Activated CD8-positive, alpha-beta memory T cell treated with anti-CD3 and anti-CD28 coated beads for 36 hours (primary cell): ENCODE results near the gene GCNT4. TPM values are rescaled to one million over a fixed set of nuclear protein-coding genes. Genes with fewer than 3 reads are reported as not detected.

Source experiments
- CTCF ChIA-PET: fragments of 350-600 bp; sonication (Branson Sonifier 250); formaldehyde crosslinking; loops from one replicate; lab custom pipeline; 2021; ENCODE audit warnings: antibody characterized with exemption; lab: Charles Lee
- POLR2A ChIA-PET: fragments of 350-600 bp; sonication (Branson Sonifier 250); formaldehyde crosslinking; loops from one replicate; lab custom pipeline; 2021; ENCODE audit warnings: antibody characterized with exemption; lab: Charles Lee
- total RNA-seq, 2 experiments: library from RNA; stranded (reverse); gene quantifications; one replicate each; pipeline ENCODE4 v1.2.3, GENCODE V29; 2021

GCNT4 gene
- total RNA-seq, 2 experiments from 2014 or later, result 0.59 to 0.67 TPM

DNA sequence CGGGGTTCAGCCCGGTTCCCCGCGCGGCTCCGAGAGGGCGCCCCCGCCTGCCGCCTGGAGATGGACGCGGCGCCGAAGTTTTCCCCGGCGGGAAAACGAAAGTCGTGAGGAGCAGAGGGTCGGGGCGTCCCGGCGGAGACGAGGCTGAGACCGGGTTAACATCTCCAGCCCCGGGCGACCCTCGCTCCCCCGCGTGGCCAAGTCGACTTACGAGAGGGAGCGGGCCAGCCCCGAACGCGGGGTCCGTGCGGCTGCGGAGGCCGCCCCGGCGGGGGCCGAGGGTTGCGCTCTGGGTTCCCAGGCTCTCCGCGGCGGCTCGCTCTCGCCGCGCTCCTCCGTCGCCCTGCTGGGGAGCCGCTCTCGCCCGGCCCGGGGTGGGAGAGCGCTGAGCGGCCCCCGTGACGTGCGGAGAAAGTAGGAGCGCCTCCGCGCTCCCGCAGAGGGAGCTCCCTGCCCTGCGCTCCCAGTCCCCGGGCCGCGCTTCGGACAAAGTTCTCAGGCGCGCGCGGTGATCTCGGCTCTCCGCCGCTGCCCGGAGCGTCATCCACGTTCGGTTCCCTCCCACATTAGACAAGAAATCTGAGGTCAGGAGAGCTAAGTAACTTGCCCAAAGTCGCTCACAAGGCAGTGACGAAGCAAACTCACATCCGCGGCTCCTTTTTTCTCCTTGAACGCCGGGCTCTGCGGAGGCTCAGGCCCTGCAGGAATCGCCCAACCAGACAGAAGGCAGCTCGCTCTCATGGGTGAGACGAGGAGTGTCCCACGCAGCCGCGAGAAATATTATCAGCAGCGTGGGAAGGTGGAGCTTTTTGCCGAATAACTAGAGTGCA, 1.2 kb upstream of the GCNT4 start:
- POLR2A ChIA-PET, result interaction anchor here (1.1 kb wide), 1 partner anchor 183 kb away, joined by 4 read pairs; the partner anchor contains the start of gene ANKRD31
- CTCF ChIA-PET, result interaction anchor here (0.7 to 2.7 kb wide), 3 partner anchors 129 to 283 kb away, joined by 3 to 10 read pairs (median 5); partner anchors contain the start of genes ANKRD31 and HMGCR

GRCh38 chr5:75053054-75053303, 621 bp upstream of the GCNT4 start:
- ChIA-PET CTCF (interaction anchor here (0.9 to 2.7 kb wide), 4 partner anchors 18 to 286 kb away, joined by 3 to 10 read pairs (median 4); partner anchors contain the start of genes ANKRD31, GFM2, HMGCR and NSA2), POLR2A (no interaction called here)

GRCh38 chr5:75051217-75051751, 1.1 kb downstream of the GCNT4 start:
- POLR2A ChIA-PET, result no interaction called here
- CTCF ChIA-PET, result interaction anchor here (0.8 to 2.0 kb wide), 3 partner anchors 11 to 185 kb away, joined by 3 to 6 read pairs (median 6); no protein-coding TSS in a partner anchor

- ChIA-PET CTCF (interaction anchor here (0.6 to 2.0 kb wide), 9 partner anchors 9 to 946 kb away, joined by 3 to 8 read pairs (median 5); no protein-coding TSS in a partner anchor), POLR2A (interaction anchor here (1.2 kb wide), 1 partner anchor 186 kb away, joined by 3 read pairs; the partner anchor contains the start of gene ANKRD31)
Measured at GRCh38 chr5:75050415-75050814, 1.9 kb downstream of the GCNT4 start.

DNA sequence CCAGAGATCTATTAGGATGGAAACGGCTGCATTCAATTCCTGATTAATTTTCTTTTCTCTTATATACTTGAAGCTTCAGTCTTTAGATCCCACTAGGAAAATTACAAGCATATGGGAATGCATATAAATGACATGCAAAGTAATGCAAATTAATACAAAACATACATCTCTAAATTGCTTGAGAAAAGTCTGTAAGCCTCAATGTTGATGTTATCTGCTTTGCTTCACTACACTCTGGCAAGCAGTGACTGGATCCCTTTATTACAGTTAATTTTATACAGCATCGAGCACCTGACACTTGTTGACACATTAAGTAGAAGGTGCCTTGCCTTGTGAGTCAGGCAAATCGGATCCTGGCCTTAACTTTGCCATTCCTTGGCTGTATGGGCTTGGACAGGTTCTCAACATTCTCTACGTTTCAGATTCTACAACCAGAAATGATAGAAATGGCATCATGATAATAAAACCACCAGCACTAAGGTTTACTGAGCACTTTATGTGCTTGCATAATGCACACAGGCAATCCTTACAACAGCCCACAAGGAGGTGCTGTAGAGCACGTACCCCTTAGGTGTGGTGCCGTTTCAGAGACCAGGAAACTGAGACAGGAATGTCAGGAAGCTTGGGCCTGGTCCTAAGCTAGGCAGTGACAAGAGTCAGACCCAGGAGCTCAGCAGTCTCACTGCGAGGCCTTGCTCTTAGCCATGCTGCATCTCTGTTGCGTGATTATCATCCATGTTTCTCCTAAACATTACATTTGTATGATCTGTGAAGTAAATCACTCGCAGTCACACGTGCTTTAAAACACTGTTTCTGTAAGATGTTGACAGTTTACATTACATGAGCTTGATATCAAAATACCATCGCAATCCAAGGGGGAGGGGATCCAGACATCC, 2.7 kb downstream of the GCNT4 start:
- ChIA-PET POLR2A (interaction anchor here (1.2 kb wide), 1 partner anchor 187 kb away, joined by 3 read pairs; the partner anchor contains the start of gene ANKRD31), CTCF (interaction anchor here (0.6 to 2.0 kb wide), 11 partner anchors 8 to 946 kb away, joined by 3 to 8 read pairs (median 5); no protein-coding TSS in a partner anchor)

GRCh38 chr5:75048457-75048953, 3.9 kb downstream of the GCNT4 start:
- POLR2A ChIA-PET, result no interaction called here
- CTCF ChIA-PET, result interaction anchor here (0.6 to 1.4 kb wide), 4 partner anchors 10 to 206 kb away, joined by 3 to 9 read pairs (median 5); no protein-coding TSS in a partner anchor

DNA sequence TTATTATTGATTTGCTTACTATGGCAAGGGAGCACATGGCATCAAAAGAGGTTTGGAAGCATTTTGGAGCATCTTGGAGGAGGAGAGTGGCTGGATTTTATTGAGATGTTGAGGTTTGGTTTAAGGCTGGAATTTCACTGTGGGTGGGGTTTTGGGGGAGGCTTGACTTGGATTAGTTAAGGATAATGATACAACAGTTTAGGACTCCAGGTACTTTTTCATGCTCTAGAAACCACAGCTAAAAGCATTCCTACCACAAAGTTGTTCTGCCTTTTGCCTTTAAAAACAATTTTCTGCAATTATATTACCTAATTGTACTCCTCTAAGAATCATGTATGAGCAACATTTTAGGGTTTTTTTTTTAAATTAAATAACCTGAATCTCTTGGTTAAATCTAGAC, 5.0 kb downstream of the GCNT4 start:
- POLR2A ChIA-PET, result interaction anchor here (0.6 kb wide), 1 partner anchor 25 kb away, joined by 3 read pairs; no protein-coding TSS in a partner anchor
- CTCF ChIA-PET, result interaction anchor here (1.4 kb wide), 1 partner anchor 113 kb away, joined by 3 read pairs; no protein-coding TSS in a partner anchor

GRCh38 chr5:75046366-75047142, 5.8 kb downstream of the GCNT4 start:
- ChIA-PET CTCF (interaction anchor here (1.0 kb wide), 1 partner anchor 124 kb away, joined by 3 read pairs; no protein-coding TSS in a partner anchor), POLR2A (no interaction called here)

DNA sequence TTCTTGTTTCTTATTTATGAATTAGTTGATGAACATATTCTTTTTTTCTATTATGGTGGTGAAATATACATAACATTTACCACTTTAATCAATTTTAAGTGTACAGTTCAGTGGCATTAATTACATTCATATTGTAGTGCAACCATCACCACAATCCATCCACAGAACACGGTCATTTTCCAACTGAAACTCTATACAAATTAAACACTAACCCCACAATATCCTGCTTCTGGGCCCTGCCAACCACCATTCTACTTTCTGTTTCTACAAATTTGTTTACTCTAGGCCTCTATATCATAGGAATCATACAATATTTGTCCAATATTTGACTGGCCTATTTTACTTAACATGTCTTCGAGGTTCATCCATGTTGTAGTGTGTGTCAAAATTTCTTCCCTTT, 7.3 kb downstream of the GCNT4 start:
- POLR2A ChIA-PET, result no interaction called here
- CTCF ChIA-PET, result no interaction called here

GRCh38 chr5:75044406-75044805, 8.0 kb downstream of the GCNT4 start:
- CTCF ChIA-PET, result no interaction called here

GRCh38 chr5:75043633-75044264, 8.6 kb downstream of the GCNT4 start:
- ChIA-PET CTCF (no interaction called here), POLR2A (no interaction called here)

More at GRCh38 chr5:75044406-75044805, 8.0 kb downstream of the GCNT4 start:
- POLR2A ChIA-PET, result no interaction called here

DNA sequence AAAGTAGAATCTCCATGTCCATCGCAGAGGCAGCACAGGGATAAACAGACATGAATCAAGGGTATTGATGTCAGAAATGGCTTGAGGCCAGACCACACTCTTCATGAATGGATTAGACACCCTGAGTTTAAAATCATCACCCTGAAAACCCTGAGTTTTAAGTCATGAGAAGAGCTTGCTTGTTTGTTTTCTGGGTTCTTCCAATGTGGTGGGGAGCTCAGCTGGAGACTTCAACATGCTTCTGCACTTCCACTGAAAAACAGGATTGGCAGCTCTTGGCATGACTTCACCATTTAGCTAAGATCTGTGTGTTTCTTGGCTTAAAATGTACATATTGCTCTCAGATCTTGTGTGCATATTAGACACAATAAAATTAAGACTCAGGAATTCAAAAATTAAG, 9.8 kb downstream of the GCNT4 start:
- ChIA-PET POLR2A (no interaction called here), CTCF (no interaction called here)

- CTCF ChIA-PET, result interaction anchor here (1.1 to 1.8 kb wide), 2 partner anchors 9 kb away, joined by 4 to 6 read pairs; no protein-coding TSS in a partner anchor
- POLR2A ChIA-PET, result no interaction called here
Measured at GRCh38 chr5:75040973-75041372, 11.4 kb downstream of the GCNT4 start.

DNA sequence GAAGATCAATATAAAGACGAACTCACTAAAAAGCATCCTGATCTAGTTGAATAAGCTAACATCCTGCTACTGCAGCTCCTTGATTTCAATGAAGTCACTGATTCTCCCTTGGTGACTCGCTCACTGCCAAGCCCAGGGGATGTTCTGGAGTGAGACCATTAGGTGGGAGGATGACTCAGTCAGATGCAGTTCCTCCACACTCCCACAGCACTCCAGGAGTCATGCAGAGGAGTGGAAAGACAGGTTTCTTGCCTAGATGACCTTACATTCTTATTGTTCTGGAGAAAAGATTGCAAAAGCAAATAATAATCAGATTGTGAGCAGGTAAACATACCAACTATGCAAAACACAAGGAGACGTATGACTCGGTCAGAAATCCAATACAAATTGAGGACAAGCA, 15.3 kb downstream of the GCNT4 start:
- ChIA-PET POLR2A (no interaction called here), CTCF (interaction anchor here (1.0 to 1.4 kb wide), 3 partner anchors 13 to 18 kb away, joined by 3 to 8 read pairs (median 3); no protein-coding TSS in a partner anchor)

DNA sequence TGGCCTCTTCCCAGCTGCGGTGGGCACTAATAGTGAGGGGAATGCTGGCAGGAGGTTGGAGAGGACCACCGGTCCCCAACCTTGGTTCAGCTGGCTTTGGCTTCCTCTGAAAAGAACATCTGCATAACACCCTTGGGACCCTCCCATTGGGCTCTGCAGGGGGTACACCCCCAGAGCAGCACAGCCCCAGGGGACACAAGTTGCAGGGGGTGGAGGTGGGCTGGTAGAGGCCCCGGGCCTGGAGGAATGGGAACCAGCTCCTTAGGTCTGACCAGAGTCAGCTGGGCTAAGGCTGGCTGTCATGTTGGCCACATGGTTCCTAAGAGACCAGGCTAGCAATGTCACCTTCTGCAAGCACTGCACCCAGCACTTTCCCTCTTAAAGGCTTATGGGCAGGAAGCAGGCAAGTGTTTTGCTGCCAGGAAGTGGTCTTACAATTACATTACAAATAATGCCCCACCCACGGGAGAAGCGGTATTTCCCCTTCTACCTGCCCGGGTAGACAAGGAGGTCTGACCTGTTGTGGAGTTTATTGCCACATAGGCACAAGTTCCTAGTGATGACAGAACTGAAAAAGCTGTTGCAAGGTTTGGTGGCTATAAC, 18.1 kb downstream of the GCNT4 start:
- ChIA-PET POLR2A (interaction anchor here (1.3 kb wide), 1 partner anchor 99 kb away, joined by 5 read pairs; no protein-coding TSS in a partner anchor), CTCF (interaction anchor here (1.2 kb wide), 1 partner anchor 18 kb away, joined by 4 read pairs; the partner anchor contains the start of gene GCNT4)

GRCh38 chr5:75031366-75031765, 21.0 kb downstream of the GCNT4 start:
- ChIA-PET CTCF (no interaction called here), POLR2A (no interaction called here)

- ChIA-PET CTCF (no interaction called here), POLR2A (no interaction called here)
Measured at GRCh38 chr5:75028090-75028489, 24.3 kb downstream of the GCNT4 start.
